ENCODE data around the gene CAPN10.

GRCh38 chr2:240572141-240573031 lies 14.1 kb upstream of the CAPN10 start:
- TF ChIP-seq CTCF (IDR thresholded peaks at IDR 0.05), result no peak
- TF ChIP-seq POLR2AphosphoS5 (IDR thresholded peaks at IDR 0.05; ENCODE audit: insufficient read depth in 1 of 2, low read depth in 1 of 2), result no peak
- no peak for TF ChIP-seq POLR2A (IDR thresholded peaks at IDR 0.05)

Measured in vagina (tissue), 2 donors.